VCaP (cell line): ENCODE results near the gene RFX8.

Experiments
- H3K27ac ChIP-seq: fragments of 450-650 bp; 2 replicates; pipeline ENCODE4 v1.5.1; 2017
- CTCF ChIP-seq: fragments of 450-650 bp; conservative IDR thresholded peaks from 2 replicates; pipeline ENCODE4 v1.5.1; 2017; ENCODE audit warnings: mild to moderate bottlenecking, moderate library complexity

Gene RFX8

DNA sequence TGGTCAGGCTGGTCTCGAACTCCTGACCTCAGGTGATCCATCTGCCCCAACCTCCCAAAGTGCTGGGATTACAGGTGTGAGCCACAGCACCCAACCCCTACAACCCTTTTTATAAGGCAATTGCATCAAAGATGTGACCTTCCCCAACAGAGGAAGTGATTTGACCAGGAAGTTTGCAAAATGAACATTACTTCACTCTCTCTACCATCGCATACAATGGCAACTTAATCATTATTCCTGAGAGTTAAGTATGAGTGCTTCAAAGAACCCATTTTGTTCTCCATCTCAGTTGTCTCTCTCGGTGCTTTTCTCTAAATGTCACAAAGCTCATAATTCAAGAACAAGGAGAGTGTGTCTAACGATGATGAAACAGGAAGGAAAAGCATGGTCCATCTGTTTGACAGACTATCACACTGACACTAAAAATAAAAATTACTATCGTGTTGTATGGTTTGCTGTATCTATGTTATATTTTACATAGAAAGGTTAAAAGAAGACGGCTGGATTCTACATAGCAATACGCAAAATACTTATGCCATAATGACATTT, 69.5 kb downstream of the RFX8 start:
- no peak overlapping the region for H3K27ac ChIP-seq
- no peak for TF ChIP-seq CTCF

GRCh38 chr2:101403745-101404144, 71.2 kb downstream of the RFX8 start:
- TF ChIP-seq CTCF: no peak
- no peak overlapping the region for H3K27ac ChIP-seq

DNA sequence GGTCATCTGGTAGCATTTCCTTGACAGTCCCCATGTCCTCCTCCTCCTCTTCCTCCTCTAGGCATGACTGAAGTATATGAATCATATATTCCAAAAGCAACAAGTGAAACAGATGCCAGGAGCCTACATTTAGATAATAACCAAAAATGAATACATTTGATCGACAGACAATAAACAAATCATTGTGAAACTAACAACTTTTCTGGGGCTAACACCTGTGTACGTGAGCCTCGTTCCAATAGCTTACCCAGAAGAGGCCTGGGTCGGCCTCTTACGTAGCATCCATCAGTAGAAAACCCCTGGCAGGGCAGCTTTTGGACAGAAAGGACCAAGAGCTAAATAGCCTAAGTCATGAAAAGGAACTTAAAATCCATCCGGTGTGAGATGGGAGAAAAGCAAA, 72.3 kb downstream of the RFX8 start:
- TF ChIP-seq CTCF: no peak
- no peak overlapping the region for H3K27ac ChIP-seq

- 0 out of 2 replicates have a peak, but pooled peaks have one; percentile 21 for TF ChIP-seq CTCF
- H3K27ac ChIP-seq: no peak overlapping the region
Measured at GRCh38 chr2:101401906-101402305, 73.0 kb downstream of the RFX8 start.

GRCh38 chr2:101401326-101401665, 73.6 kb downstream of the RFX8 start:
- TF ChIP-seq CTCF: no peak
- no peak overlapping the region for H3K27ac ChIP-seq

- H3K27ac ChIP-seq: no peak overlapping the region
- TF ChIP-seq CTCF: no peak
Measured at GRCh38 chr2:101400506-101401325, 74.2 kb downstream of the RFX8 start.

DNA sequence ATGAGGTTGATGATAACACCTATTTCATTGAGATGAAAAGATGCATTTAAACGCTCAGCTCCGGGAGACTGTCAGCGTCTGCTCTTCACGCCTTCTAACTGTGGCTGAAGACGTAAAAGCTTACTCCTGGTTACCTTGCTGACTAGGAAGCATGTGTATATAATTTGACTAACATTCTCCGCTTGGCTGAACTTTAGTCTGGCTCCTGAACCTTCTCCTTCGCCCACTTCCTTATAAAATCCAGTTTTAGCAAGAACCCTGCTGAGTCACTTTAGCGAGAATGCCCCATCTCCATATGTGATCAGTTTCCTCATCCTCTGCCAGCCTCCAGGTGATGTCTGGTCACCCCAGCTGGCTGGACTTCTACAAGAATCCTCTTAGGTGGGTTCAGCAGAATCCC, 74.9 kb downstream of the RFX8 start:
- H3K27ac ChIP-seq: no peak overlapping the region
- no peak for TF ChIP-seq CTCF
